Epithelial cell of proximal tubule (primary cell): Measurements from ENCODE around the gene EXOSC10. TPM values are rescaled to one million over a fixed set of nuclear protein-coding genes. Genes with fewer than 3 reads are reported as not detected.
"Not testable (repeated sequence)": the region's sequence is repeated elsewhere in the genome, so short reads cannot be mapped to it uniquely, and the experiment has no call there.

Experiments used
- DNase-seq: peaks from one replicate; pipeline ENCODE4 v3.0.0-alpha.2; 2011; ENCODE audit warnings: low read depth
- H3K4me3 ChIP-seq: 2 replicates; pipeline ENCODE4 v1.5.1; 2011; ENCODE audit warnings: low read depth, mild to moderate bottlenecking, low read length
- total RNA-seq: library from RNA; depleted of rRNA; stranded (reverse); fragments of >200 nt; gene quantifications from 2 replicates; pipeline ENCODE4 v1.2.3, GENCODE V29; 2015
- TF ChIP-seq, protein P1 (sequence below): conservative IDR thresholded peaks from 2 replicates; pipeline ENCODE4 v1.5.1; 2012; ENCODE audit warnings: low read depth, mild to moderate bottlenecking, low read length

Gene EXOSC10
- total RNA-seq, 1 donor from 2014 or later, result 71.9 TPM

DNA sequence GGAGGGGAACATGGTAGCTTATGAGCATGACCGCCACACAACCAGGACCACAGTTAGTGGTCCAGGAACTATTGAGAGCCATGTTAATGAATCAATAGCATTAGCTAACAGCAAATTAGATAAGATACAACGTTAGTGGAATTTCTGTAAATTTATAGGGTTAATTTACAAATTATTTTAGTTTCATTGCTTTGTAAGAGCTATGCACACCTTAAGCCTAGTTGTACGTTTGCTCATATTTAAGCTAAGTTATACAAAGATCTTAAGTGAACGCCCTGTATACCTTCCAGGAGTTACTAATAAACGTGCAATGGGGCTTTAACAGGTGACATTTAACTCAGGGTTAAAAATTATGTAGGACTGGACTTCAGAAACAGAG, 749 bp downstream of the EXOSC10 start:
- DNase-seq, result no peak

DNA sequence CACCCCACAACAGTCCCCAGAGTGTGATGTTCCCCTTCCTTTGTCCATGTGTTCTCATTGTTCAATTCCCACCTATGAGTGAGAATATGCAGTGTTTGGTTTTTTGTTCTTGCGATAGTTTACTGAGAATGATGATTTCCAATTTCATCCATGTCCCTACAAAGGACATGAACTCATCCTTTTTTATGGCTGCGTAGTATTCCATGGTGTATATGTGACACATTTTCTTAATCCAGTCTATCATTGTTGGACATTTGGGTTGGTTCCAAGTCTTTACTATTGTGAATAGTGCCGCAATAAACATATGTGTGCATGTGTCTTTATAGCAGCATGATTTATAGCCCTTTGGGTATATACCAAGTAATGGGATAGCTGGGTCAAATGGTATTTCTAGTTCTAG, 15.9 kb downstream of the EXOSC10 start:
- H3K4me3 ChIP-seq, DNase-seq: not testable (repeated sequence)

More for the DNA sequence above, 749 bp downstream of the EXOSC10 start:
- H3K4me3 ChIP-seq, result peak overlapping the region; percentile 98
- TF ChIP-seq, protein P1, sequence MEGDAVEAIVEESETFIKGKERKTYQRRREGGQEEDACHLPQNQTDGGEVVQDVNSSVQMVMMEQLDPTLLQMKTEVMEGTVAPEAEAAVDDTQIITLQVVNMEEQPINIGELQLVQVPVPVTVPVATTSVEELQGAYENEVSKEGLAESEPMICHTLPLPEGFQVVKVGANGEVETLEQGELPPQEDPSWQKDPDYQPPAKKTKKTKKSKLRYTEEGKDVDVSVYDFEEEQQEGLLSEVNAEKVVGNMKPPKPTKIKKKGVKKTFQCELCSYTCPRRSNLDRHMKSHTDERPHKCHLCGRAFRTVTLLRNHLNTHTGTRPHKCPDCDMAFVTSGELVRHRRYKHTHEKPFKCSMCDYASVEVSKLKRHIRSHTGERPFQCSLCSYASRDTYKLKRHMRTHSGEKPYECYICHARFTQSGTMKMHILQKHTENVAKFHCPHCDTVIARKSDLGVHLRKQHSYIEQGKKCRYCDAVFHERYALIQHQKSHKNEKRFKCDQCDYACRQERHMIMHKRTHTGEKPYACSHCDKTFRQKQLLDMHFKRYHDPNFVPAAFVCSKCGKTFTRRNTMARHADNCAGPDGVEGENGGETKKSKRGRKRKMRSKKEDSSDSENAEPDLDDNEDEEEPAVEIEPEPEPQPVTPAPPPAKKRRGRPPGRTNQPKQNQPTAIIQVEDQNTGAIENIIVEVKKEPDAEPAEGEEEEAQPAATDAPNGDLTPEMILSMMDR, result no peak

DNA sequence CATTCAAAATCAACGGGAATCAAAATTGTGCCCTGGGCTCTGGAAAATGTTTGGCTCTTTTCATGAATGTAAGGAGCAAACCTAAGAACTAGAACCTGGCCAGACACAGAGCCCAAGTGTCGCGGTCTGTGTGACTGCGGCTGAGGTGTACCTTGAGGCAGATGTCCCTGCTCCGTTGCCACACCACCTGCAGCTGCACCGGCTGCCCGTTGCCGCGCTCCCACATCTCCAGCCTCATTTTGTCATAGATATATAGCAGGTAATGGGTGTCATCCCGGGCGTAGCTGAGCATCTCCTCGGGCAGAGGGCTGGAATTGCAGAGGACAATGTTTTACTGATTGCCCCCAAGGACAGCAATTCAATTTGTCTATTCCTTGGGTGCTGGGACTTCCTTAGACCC, 18.7 kb downstream of the EXOSC10 start:
- H3K4me3 ChIP-seq, result no peak overlapping the region
- no peak for DNase-seq

DNA sequence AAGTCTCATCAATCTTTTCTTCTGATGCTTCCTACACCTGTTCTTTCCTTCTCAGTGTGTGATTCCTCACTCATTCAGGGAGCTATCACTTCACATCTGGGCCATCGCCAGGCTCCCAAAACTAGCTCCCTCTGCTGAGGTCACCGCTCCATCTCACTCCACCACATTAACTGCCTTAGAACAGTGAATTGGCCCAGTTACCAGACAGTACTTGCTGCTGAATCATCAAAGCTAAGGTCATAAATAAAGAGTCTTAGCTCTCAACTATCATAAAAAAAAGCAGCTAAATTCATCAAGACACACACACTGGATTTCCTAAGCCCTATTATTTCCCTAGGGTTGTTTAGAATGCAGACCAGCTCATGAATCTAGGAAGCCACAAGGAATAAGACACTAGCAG, 21.0 kb downstream of the EXOSC10 start:
- DNase-seq, result no peak
- TF ChIP-seq, protein P1, result no peak
- no peak overlapping the region for H3K4me3 ChIP-seq

More for the DNA sequence above, 18.7 kb downstream of the EXOSC10 start:
- TF ChIP-seq, protein P1, result no peak

DNA sequence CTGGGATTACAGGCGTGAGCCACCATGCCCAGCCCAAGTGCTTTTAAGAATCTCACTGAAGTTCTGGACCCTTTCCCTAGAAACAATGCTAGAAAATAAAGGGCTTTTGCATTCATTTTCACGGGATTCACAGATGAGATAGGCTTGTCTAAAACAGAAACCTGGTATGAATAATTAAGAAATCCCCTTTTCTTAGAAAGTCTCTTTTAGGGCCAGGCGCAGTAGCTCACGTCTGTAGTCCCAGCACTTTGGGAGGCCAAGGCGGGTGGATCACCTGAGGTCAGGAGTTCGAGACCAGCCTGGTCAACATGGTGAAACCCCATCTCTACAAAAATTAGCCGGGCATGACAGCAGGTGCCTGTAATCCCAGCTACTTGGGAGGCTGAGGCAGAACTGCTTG, 26.3 kb downstream of the EXOSC10 start:
- DNase-seq, H3K4me3 ChIP-seq: not testable (repeated sequence)

DNA sequence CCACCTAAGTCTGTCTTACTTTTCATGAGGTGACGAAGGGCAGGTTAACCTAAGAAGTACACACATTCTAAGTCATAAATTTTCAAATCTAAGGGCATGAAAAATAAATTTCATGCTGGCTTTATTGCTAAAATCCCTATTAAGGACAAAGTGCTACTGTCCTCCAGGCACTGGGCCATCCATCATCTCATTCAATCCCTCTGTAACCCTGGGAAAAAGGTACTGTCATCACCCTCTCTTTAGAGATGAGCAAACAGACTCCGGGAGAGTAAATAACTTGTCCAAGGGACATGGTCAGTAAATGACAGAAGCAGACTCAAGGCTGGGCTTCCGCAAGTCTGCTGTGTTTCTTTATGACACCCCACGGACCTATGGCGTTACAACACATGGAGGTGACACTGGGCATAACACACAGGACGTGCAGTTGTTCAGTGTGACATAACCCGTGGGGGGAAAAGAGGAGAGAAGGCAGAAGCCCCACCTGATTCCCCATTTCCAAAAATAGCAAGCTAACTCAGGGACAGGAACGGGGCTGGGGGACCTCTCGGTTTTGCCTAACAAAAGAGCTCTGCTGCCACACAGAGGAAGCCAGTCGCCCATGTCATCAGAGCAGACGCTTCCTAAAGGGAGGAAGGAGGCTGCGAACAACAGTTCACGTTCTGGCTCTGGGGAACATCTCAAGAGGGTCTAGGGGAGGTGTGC, 27.3 kb downstream of the EXOSC10 start:
- H3K4me3 ChIP-seq, result no peak overlapping the region
- TF ChIP-seq, protein P1, result no peak
- DNase-seq, result no peak

DNA sequence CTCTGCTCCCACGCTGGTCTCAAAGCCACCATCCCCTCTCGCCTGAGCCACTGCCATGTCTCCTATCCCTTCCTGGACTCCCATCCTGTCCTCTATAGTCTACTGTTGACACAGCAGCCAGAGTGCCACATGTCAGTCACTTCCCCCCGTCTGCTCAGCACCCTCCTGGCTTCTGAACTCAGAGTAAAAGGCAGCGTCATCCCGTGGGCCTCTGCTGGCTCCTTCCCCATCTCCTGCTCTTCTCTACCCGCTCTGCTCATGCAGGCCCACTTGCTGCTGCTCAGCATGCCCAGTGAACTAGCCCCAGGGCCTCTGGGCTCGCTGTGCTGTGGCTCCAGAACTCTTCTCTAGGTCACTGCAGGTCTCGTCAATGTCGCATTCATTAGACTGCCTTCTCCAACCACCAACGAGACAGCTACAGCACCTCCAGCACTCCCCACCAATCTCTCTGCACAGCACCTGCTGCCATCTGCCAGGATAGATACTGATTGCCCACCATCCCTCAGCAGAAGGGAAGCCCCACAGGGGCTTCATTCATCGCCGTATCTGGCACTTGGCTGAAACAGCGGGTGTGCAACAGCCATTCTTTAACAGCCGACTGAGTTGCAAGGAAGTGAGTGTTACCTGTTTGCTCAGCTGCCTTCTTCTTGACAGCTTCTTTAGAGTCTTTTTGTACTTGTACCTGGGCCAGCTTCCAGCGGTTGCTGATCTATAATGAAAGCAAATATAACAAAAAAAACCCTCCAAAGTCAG, 28.0 kb downstream of the EXOSC10 start:
- TF ChIP-seq, protein P1, result no peak
- DNase-seq, result no peak
- H3K4me3 ChIP-seq, result no peak overlapping the region

DNA sequence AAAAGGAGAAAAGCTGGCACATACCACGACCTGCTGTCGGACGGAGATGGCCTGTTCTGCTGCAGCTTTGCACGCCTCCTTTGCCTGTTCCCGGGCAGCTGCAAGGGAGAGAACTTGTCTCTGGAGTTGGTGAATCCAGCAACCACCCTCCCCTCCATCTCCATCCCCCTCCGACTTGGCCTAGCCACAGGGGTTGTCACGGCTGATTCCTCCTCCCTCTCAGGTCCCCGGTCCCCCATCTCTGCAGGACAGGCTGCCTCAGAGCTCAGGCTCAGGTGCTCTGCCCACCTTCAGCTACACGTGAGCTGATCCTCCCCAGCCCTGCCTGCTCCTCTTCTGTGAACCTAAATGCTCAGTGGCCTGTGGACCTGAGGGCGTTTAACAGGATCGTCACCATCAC, 28.8 kb downstream of the EXOSC10 start:
- H3K4me3 ChIP-seq, result no peak overlapping the region
- no peak for DNase-seq
- TF ChIP-seq, protein P1, result no peak
